GM18951 (cell line): Measurements from ENCODE around the gene PACSIN1.

Experiments
- POLR2A ChIP-seq: IDR thresholded peaks from 4 replicates; pipeline ENCODE4 v1.6.1; 2011; ENCODE audit warnings: mild to moderate bottlenecking; ENCODE audit not compliant: insufficient read length, insufficient read depth; ENCODE audit errors: extremely low read depth
- in situ Hi-C: fragments of 300-500 bp; cut with MboI; formaldehyde crosslinking; loops from one replicate; pipeline ENCODE4 v1.12.0; 2022; ENCODE audit warnings: low sequenced_read_pairs, mixed read lengths, inconsistent platforms; ENCODE audit not compliant: unreplicated experiment

PACSIN1 gene

GRCh38 chr6:34560366-34561226, 94.7 kb downstream of the PACSIN1 start:
- no peak for TF ChIP-seq POLR2A
- in situ Hi-C loops: no loop called here

GRCh38 chr6:34561227-34561530, 95.3 kb downstream of the PACSIN1 start:
- no peak for TF ChIP-seq POLR2A
- in situ Hi-C loops: no loop called here

- in situ Hi-C loops: no loop called here
- TF ChIP-seq POLR2A: no peak
These were observed 96.5 kb downstream of the PACSIN1 start for GRCh38 chr6:34562350-34562749.

- in situ Hi-C loops: no loop called here
- no peak for TF ChIP-seq POLR2A
These were observed 97.1 kb downstream of the PACSIN1 start for GRCh38 chr6:34562861-34563512.

GRCh38 chr6:34563513-34563870, 97.6 kb downstream of the PACSIN1 start:
- TF ChIP-seq POLR2A: no peak
- in situ Hi-C loops: no loop called here

- no peak for TF ChIP-seq POLR2A
These were observed 98.3 kb downstream of the PACSIN1 start for GRCh38 chr6:34564181-34564580.

GRCh38 chr6:34565722-34566137, 99.9 kb downstream of the PACSIN1 start:
- in situ Hi-C loops: no loop called here
- no peak for TF ChIP-seq POLR2A

More at GRCh38 chr6:34564181-34564580, 98.3 kb downstream of the PACSIN1 start:
- in situ Hi-C loops: no loop called here

- in situ Hi-C loops: no loop called here
These were observed 101.1 kb downstream of the PACSIN1 start for GRCh38 chr6:34566830-34567546.

GRCh38 chr6:34568341-34569201, 102.7 kb downstream of the PACSIN1 start:
- no peak for TF ChIP-seq POLR2A
- in situ Hi-C loops: no loop called here

More at GRCh38 chr6:34566830-34567546, 101.1 kb downstream of the PACSIN1 start:
- no peak for TF ChIP-seq POLR2A

GRCh38 chr6:34569361-34569973, 103.6 kb downstream of the PACSIN1 start:
- TF ChIP-seq POLR2A: no peak
- in situ Hi-C loops: no loop called here

- TF ChIP-seq POLR2A: no peak
- in situ Hi-C loops: no loop called here
These were observed 104.4 kb downstream of the PACSIN1 start for GRCh38 chr6:34570066-34570833.

GRCh38 chr6:34571388-34571787, 105.5 kb downstream of the PACSIN1 start:
- in situ Hi-C loops: no loop called here
- TF ChIP-seq POLR2A: no peak

GRCh38 chr6:34572021-34572420, 106.1 kb downstream of the PACSIN1 start:
- in situ Hi-C loops: no loop called here

More at GRCh38 chr6:34572021-34572420, 106.1 kb downstream of the PACSIN1 start:
- TF ChIP-seq POLR2A: no peak
